ENCODE results near the gene CEBPZOS. TPM values are rescaled to one million over a fixed set of nuclear protein-coding genes. Genes with fewer than 3 reads are reported as not detected.

The CEBPZOS gene
- total and polyA plus RNA-seq, 10 of the 15 experiments (the other 5 are each of a cell fraction or from before 2014, with no cell fraction given): 22.9 to 50.8 (median 39.1) TPM

- TF ChIP-seq RAD21 (IDR thresholded peaks at IDR 0.05; ENCODE audit: insufficient read depth, low read depth, low read length) (no peak), SRF (IDR thresholded peaks at IDR 0.05; ENCODE audit: low read depth in 2 of 2, low read length in 2 of 2) (0 out of 4 replicates have a peak, but pooled peaks of 1 of the 2 experiments have one; percentile 21)
Observed at GRCh38 chr2:37231241-37232130, 35.2 kb downstream of the CEBPZOS start, which contains the start of the genes CEBPZ and NDUFAF7 (continued).

GRCh38 chr2:37232131-37232933 is 36.0 kb downstream of the CEBPZOS start:
- H3K4me1 ChIP-seq (ENCODE audit: control insufficient read depth, insufficient read depth, low read length): no peaks in the 10 kb centered on the region
- ChIA-PET RAD21 (ENCODE audit: unreplicated experiment) (interaction anchor here (0.6 to 1.4 kb wide), 4 partner anchors 12 to 600 kb away, joined by 3 to 5 read pairs (median 4); partner anchors contain the start of gene EIF2AK2), POLR2A (interaction anchor here (0.6 to 2.4 kb wide), 7 partner anchors 12 to 265 kb away, joined by 3 to 11 read pairs (median 4); partner anchors contain the start of genes CEBPZOS and EIF2AK2), CTCF (interaction anchor here (0.8 to 1.1 kb wide), 3 partner anchors 31 to 145 kb away, joined by 3 to 4 read pairs (median 3); no protein-coding TSS in a partner anchor), SMC1A (ENCODE audit: uncharacterized antibody, unreplicated experiment) (interaction anchor here (0.9 to 2.1 kb wide), 7 partner anchors 10 to 63 kb away, joined by 3 to 6 read pairs (median 4); partner anchors contain the start of gene CEBPZOS)
- H3K27me3 ChIP-seq (replicated peaks in 1 of 2; ENCODE audit: control insufficient read depth in 2 of 2, insufficient read depth in 2 of 2, low read length in 1 of 2): no peaks in the 10 kb centered on the region
- peak overlapping the region; percentile 87 for H3K27ac ChIP-seq (ENCODE audit: control insufficient read depth, insufficient read depth)
- peaks cover 58% of the 10 kb centered on the region for H3K79me2 ChIP-seq (ENCODE audit: control insufficient read depth, insufficient read depth, low read length)
- ATAC-seq: peak; percentile 30
- peak overlapping the region; percentile 52 for H3K4me2 ChIP-seq (ENCODE audit: control insufficient read depth, insufficient read depth)
- DNase-seq (ENCODE audit: low read depth, low spot score): no peak
- in situ Hi-C loops (cut with MboI): no loop called here
- H2AFZ ChIP-seq (ENCODE audit: control insufficient read depth, low read depth, low read length): peak overlapping the region; percentile 82
- no peaks in the 10 kb centered on the region for H3K9me3 ChIP-seq (replicated peaks; ENCODE audit: control insufficient read depth, insufficient read depth, low read length)
- H3K4me3 ChIP-seq: peak overlapping the region; percentile 91
- peaks cover 0 to 8% of the 10 kb centered on the region in 2 experiments; a peak in 1 of 4 replicates for H3K36me3 ChIP-seq (ENCODE audit: control insufficient read depth in 2 of 2, insufficient read depth in 2 of 2, low read length in 1 of 2)
- no peaks in the 10 kb centered on the region for H4K20me1 ChIP-seq (ENCODE audit: control insufficient read depth, insufficient read depth)
- no peak for TF ChIP-seq SIX5 (IDR thresholded peaks at IDR 0.05; ENCODE audit: low read depth, low read length, severe bottlenecking)
- TF ChIP-seq WRNIP1 (IDR thresholded peaks at IDR 0.05; ENCODE audit: borderline replicate concordance, low read depth, low read length): 0 out of 2 replicates have a peak, but pooled peaks have one; percentile 20
- FAIRE-seq: no peak
- WGBS (ENCODE audit: insufficient coverage, insufficient replicate concordance, low lambda C conversion rate, missing lambda C conversion rate): 7% methylated on average over 18 of the region's 18 CpGs
- intact Hi-C loops (cut with micrococcal nuclease; ENCODE audit: unreplicated experiment): loop anchor here (5.0 kb wide), 1 partner anchor 75 kb away; the partner anchor contains the start of gene EIF2AK2
- BruUV-seq (replicated peaks): TSS peak; percentile 76
- peak overlapping the region; percentile 87 for H3K9ac ChIP-seq (ENCODE audit: control insufficient read depth, insufficient read depth, low read length)
